Epithelial cell of proximal tubule (primary cell): ENCODE results near the gene KRTAP12-4. TPM values are rescaled to one million over a fixed set of nuclear protein-coding genes. Genes with fewer than 3 reads are reported as not detected.
"Not testable (repeated sequence)": the region's sequence is repeated elsewhere in the genome, so short reads cannot be mapped to it uniquely, and the experiment has no call there.

Experiments used
- DNase-seq: peaks from one replicate; pipeline ENCODE4 v3.0.0-alpha.2; 2011; ENCODE audit warnings: low read depth
- H3K4me3 ChIP-seq: 2 replicates; pipeline ENCODE4 v1.5.1; 2011; ENCODE audit warnings: low read depth, mild to moderate bottlenecking, low read length
- total RNA-seq: library from RNA; depleted of rRNA; stranded (reverse); fragments of >200 nt; gene quantifications from 2 replicates; pipeline ENCODE4 v1.2.3, GENCODE V29; 2015
- TF ChIP-seq, protein P1 (sequence below): conservative IDR thresholded peaks from 2 replicates; pipeline ENCODE4 v1.5.1; 2012; ENCODE audit warnings: low read depth, mild to moderate bottlenecking, low read length

KRTAP12-4 gene
- total RNA-seq, 1 donor from 2014 or later: not detected

DNA sequence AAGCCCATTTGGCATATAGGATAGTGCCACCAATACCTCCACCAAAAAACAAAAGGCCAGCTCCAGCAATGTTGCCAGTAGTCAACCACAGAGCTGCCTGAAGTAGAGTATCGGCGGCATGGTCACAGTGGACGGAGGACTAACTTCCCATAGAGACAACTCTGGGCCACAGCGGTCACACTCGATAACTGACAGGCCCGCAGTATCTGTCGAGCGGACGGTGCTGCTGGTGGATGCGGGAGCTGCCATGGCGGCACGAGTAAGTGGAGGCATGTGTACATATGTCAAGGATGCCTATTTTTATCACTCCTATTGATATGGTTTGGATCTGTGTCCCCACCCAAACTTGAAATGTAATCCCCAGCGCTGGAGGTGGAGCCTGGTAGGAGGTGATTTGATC, 23.4 kb upstream of the KRTAP12-4 start:
- DNase-seq: no peak
- no peak overlapping the region for H3K4me3 ChIP-seq
- TF ChIP-seq, protein P1, sequence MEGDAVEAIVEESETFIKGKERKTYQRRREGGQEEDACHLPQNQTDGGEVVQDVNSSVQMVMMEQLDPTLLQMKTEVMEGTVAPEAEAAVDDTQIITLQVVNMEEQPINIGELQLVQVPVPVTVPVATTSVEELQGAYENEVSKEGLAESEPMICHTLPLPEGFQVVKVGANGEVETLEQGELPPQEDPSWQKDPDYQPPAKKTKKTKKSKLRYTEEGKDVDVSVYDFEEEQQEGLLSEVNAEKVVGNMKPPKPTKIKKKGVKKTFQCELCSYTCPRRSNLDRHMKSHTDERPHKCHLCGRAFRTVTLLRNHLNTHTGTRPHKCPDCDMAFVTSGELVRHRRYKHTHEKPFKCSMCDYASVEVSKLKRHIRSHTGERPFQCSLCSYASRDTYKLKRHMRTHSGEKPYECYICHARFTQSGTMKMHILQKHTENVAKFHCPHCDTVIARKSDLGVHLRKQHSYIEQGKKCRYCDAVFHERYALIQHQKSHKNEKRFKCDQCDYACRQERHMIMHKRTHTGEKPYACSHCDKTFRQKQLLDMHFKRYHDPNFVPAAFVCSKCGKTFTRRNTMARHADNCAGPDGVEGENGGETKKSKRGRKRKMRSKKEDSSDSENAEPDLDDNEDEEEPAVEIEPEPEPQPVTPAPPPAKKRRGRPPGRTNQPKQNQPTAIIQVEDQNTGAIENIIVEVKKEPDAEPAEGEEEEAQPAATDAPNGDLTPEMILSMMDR: no peak

DNA sequence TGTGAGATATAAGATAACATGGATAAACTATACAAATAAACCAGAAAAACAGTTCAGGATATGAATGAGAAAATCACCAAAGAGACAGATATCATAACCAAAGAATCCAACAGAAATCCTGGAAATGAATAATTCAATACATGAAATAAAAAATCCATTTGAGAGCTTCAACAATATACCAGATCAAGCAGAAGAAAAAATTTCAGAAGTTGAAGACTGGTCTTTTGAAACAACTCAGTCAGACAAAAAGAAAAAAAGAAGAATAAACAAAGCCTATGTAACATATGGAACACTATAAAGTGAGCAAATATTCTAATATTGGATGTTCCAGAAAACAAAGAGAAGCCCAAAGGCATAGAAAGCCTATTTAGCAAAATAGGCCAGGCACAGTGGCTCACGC, 17.5 kb upstream of the KRTAP12-4 start:
- TF ChIP-seq, protein P1: no peak
- no peak overlapping the region for H3K4me3 ChIP-seq
- DNase-seq: no peak

DNA sequence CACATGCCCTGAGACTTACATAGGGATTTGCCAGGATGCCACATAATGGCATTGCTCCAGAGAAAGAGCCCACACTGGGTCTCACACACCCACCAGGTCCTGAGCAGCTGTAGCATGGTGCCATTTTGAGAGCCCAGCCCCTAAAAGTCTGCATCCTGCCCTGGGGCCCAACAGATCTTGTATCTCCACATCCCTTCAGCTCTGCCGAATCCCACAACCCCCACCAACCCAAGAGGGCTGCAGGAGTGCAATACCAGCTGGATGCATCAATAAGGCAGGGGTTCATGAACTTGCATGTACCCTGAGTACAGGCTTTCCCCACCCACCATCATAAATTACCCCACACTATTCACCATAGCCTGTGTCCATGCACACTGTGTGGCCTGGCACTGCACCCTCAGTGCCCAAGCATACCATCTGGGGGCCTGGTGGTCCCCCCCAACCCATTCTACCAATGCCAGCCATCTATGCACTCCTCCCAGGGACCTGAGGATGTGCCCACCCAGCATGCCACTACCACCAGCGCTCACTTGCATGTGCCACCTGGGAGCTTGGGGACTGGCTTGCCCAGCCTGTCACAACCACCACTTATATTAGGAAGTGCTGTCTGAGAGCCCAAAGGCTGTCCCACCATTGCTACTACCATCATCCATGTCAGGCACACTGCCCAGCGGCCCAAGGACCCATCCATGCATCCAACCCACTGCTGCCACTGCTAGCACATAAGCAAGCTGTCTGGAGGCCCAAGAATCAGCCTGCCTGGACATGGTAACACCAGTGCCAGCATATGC, 16.4 kb upstream of the KRTAP12-4 start:
- DNase-seq: no peak
- TF ChIP-seq, protein P1: no peak
- H3K4me3 ChIP-seq: no peak overlapping the region

DNA sequence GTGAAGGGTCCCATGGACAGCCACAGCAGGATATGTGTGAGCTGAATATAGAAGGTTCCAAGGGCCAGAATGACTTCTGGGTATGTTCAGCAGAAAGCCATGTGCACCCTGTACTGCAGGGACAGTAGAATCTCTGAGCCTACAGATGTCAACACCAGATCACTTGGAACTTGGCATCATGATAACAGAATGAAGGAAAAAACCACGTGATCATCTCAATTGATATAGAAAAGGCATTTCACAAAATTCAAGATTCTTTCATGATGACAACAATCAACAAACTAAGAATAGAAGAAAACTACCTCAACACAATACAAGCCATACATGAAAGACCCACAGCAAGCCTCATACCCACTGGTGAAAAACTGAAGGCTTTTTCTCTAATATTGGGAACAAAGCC, 13.2 kb upstream of the KRTAP12-4 start:
- no peak for DNase-seq
- H3K4me3 ChIP-seq: no peak overlapping the region
- TF ChIP-seq, protein P1: no peak

DNA sequence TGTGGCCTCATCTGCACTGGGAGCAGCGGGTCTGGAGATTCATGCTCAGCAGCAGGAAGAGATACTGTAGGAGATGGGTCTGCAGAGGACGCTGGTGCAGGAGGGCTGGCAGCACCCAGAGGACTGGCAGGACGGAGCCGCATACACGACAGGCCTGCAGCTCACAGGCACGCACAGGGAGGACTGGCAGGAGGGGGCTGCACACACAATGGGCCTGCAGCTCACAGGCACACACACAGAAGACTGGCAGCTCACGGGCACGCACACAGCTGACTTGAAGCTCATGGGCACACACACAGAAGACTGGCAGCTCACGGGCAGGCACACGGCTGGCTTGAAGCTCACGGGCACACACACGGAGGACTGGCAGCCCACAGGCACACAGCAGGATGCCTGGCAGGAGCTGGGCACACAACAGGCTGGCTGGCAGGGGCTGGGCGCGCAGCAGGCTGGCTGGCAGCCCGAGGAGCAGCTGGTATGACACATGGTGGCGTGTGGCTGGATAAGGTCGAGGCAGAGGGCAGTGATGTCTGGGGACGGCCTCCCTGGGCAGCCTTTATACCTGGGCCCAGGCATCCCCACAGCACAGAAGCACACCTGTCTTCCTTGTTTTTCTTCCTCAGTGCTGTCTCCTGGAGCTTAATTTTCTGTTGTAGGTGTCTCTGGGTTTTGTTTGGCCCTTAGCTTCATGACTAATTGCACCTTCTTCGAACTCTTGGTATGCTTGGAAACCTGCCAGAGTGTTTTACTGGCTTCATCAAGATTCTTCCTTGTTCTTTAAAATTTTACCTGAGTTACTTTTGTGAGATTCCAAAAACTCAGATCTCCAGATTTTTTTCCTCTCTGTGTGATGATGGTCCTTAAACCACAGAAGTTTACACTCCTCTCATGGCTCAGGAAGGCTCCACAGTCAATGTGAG, 12.2 kb upstream of the KRTAP12-4 start, which contains the start of gene KRTAP12-2:
TSS of gene KRTAP12-2 (minus strand) at position 527 of the 920 bp plus-strand sequence. CDS start at position 486, 41 bp downstream.
- TF ChIP-seq, protein P1: no peak
- no peak within 1 kb of the TSS for H3K4me3 ChIP-seq
- DNase-seq: no peak

DNA sequence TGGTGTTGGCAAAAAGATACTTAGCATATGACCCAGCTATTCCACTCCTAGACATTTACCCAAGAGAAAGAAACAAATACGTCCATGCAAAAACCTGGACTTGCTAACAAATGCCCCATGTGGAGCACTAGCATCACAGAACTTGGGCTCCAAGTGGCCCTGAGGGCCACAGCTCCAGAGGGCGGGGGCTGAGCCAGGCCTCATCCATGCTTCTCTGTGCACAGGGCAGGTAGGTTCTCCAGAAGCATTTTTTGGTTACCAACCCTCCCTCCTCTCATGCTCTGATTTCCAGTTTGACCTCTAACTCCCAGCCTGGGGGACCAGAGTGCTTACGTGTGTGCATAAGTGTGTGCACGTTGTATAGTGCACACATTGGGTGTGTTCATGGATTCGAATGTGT, 10.2 kb upstream of the KRTAP12-4 start:
- DNase-seq: no peak
- TF ChIP-seq, protein P1: no peak
- no peak overlapping the region for H3K4me3 ChIP-seq

DNA sequence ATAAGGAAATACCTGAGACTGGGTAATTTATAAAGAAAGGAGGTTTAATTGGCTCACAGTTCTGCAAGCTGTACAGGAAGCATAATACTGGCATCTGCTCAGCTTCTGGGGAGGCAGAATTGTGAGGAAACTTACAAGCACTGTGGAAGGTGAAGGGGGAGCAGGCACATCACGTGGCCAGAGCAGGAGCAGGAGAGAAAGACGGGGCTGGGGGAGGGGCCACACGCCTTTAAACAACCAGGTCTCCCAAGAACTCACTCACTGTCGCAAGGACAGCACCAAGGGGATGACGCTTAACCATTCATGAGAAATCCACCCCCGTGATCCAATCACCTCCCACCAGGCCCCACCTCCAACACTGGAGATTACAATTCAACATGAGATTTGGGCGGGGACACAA, 7.1 kb upstream of the KRTAP12-4 start:
- DNase-seq, H3K4me3 ChIP-seq: not testable (repeated sequence)
